Lung (tissue), 12 donors: ENCODE measurements around the gene AFAP1L2. TPM values are rescaled to one million over a fixed set of nuclear protein-coding genes. Genes with fewer than 3 reads are reported as not detected.

Experiments
- ATAC-seq: fragments of 200-7000 bp; cut with Tn5 transposase; one replicate; pipeline ENCODE4 v1.9.1; 2020; ENCODE audit warnings: moderate number of reproducible peaks; ENCODE audit not compliant: insufficient read depth, low FRiP score
- DNase-seq, 3 donors: peaks; one replicate each; pipeline ENCODE4 v3.0.0-alpha.2; 2013 to 2017
- H3K27ac ChIP-seq, 2 donors: one replicate each; pipeline ENCODE4 v1.5.1; 2013; ENCODE audit warnings: mild to moderate bottlenecking in 2 of 2, moderate library complexity in 2 of 2, control low read depth in 1 of 2, inconsistent platforms in 1 of 2, low read depth in 1 of 2, low read length in 1 of 2
- H3K27me3 ChIP-seq, 3 donors: one replicate each; pipeline ENCODE4 v1.5.1; 2013; ENCODE audit warnings: low read length in 2 of 3; ENCODE audit not compliant: control insufficient read depth in 3 of 3, insufficient read depth in 3 of 3
- H3K36me3 ChIP-seq, 4 donors: one replicate each; pipeline ENCODE4 v1.5.1; 2013; ENCODE audit warnings: low read length in 4 of 4, mild to moderate bottlenecking in 1 of 4, moderate library complexity in 1 of 4; ENCODE audit not compliant: control insufficient read depth in 4 of 4, insufficient read depth in 4 of 4
- H3K4me1 ChIP-seq, 5 donors: one replicate each; pipeline ENCODE4 v1.5.1; 2013; ENCODE audit warnings: low read length in 5 of 5, mild to moderate bottlenecking in 2 of 5, moderate library complexity in 1 of 5; ENCODE audit not compliant: control insufficient read depth in 5 of 5, insufficient read depth in 5 of 5
- H3K4me3 ChIP-seq: one replicate; pipeline ENCODE4 v1.5.1; 2013; ENCODE audit warnings: mild to moderate bottlenecking, control low read depth, moderate library complexity
- H3K9ac ChIP-seq, 2 donors: one replicate each; pipeline ENCODE4 v1.5.1; 2013; ENCODE audit warnings: low read length in 2 of 2, control low read depth in 1 of 2; ENCODE audit not compliant: insufficient read depth in 1 of 2
- H3K9me3 ChIP-seq, 4 donors: one replicate each; pipeline ENCODE4 v1.5.1; 2013; ENCODE audit warnings: low read length in 3 of 4, mild to moderate bottlenecking in 1 of 4, moderate library complexity in 1 of 4; ENCODE audit not compliant: control insufficient read depth in 4 of 4, insufficient read depth in 3 of 4
- WGBS, 2 donors: extraction: QIAGEN DNeasy Blood & Tissue Kit; methylation state at CpG; one replicate each; pipeline ENCODE4 v1.1.7; 2013; 5-methylcytosine and 5-hydroxymethylcytosine counted together
- polyA plus RNA-seq, 2 donors: library from polyadenylated mRNA; stranded (reverse); fragments of 200-250 nt; gene quantifications; one replicate each; pipeline ENCODE4 v1.2.1, GENCODE V29; 2013
- total RNA-seq, 2 donors: library from RNA; depleted of rRNA in 1 of 2; stranded (reverse); fragments of >200 nt in 1 of 2; gene quantifications; one replicate each; pipeline ENCODE4 v1.2.1, GENCODE V29; 2014 to 2021
- TF ChIP-seq, protein P1 (sequence below): IDR thresholded peaks from 2 replicates; pipeline ENCODE4 v1.5.1; 2012; ENCODE audit warnings: mild to moderate bottlenecking; ENCODE audit errors: control extremely low read depth, extremely low read depth
- donor health status: control.
- donor health status: control.
- donor health status: Bipolar disorder and iron deficiency.
- donor health status: healthy.
- donor health status: DM: yes; HTN: yes; CAD: no.

Gene AFAP1L2
- total and polyA plus RNA-seq, 4 donors: 2.0 to 21.0 (median 5.8) TPM

DNA sequence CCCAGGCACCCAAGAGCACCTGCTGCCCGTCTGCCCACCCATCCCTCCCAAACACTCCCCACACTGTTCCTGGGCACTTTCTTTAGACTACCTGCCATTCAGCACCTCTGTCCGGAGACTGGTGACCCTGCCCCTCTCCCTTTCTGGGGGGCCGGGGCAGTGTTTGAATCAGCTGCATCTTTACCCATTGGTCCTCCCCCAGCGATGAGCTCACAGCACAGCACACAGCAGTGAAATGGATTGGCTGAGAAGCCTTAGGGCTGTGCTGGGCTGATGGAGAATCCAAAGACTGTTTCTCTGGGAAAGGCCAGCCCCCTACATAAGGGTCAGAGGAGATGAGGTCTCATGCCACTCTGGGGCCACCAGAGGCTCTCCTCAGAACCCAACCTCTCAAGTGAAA is 125.0 kb downstream of the AFAP1L2 start:
- TF ChIP-seq, protein P1, sequence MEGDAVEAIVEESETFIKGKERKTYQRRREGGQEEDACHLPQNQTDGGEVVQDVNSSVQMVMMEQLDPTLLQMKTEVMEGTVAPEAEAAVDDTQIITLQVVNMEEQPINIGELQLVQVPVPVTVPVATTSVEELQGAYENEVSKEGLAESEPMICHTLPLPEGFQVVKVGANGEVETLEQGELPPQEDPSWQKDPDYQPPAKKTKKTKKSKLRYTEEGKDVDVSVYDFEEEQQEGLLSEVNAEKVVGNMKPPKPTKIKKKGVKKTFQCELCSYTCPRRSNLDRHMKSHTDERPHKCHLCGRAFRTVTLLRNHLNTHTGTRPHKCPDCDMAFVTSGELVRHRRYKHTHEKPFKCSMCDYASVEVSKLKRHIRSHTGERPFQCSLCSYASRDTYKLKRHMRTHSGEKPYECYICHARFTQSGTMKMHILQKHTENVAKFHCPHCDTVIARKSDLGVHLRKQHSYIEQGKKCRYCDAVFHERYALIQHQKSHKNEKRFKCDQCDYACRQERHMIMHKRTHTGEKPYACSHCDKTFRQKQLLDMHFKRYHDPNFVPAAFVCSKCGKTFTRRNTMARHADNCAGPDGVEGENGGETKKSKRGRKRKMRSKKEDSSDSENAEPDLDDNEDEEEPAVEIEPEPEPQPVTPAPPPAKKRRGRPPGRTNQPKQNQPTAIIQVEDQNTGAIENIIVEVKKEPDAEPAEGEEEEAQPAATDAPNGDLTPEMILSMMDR: no peak

DNA sequence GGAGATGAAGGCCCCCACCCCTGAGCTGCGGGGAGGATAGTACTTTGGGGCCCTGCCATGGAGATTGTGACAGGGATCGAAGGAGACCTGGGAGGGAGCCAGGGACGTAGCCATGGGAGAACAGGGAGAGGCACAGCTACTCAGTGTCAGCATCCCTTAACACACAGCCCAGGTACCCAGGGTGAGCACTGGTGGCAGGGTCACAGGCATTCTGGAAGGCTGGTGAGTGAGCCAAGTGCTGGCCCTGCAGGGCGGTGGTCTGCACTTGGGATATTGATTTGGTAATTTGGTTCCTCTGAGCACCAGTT is 125.5 kb downstream of the AFAP1L2 start:
- H3K4me1 ChIP-seq: peaks cover 0 to 14% (median 0%) of the 10 kb centered on the region in 5 donors
- H3K4me3 ChIP-seq: no peak overlapping the region
- H3K9ac ChIP-seq: no peak overlapping the region
- ATAC-seq (no peak), DNase-seq (no peak)
- H3K27ac ChIP-seq: no peak overlapping the region
- H3K27me3 ChIP-seq: no peaks in the 10 kb centered on the region
- H3K36me3 ChIP-seq: no peaks in the 10 kb centered on the region
- TF ChIP-seq, protein P1: no peak
- no peaks in the 10 kb centered on the region for H3K9me3 ChIP-seq
- 90 to 96% methylated on average over 4 of the region's 4 CpGs for WGBS, 2 donors

More for the DNA sequence above, 125.0 kb downstream of the AFAP1L2 start:
- Histone ChIP-seq H3K4me3 (no peak overlapping the region), H3K4me1 (peaks cover 0 to 14% (median 0%) of the 10 kb centered on the region in 5 donors), H3K27me3 (no peaks in the 10 kb centered on the region), H3K27ac (no peak overlapping the region), H3K36me3 (no peaks in the 10 kb centered on the region), H3K9me3 (no peaks in the 10 kb centered on the region), H3K9ac (no peak overlapping the region)
- DNase-seq (no peak), ATAC-seq (no peak)
- WGBS, 2 donors: 89 to 100% methylated on average over 4 of the region's 4 CpGs

DNA sequence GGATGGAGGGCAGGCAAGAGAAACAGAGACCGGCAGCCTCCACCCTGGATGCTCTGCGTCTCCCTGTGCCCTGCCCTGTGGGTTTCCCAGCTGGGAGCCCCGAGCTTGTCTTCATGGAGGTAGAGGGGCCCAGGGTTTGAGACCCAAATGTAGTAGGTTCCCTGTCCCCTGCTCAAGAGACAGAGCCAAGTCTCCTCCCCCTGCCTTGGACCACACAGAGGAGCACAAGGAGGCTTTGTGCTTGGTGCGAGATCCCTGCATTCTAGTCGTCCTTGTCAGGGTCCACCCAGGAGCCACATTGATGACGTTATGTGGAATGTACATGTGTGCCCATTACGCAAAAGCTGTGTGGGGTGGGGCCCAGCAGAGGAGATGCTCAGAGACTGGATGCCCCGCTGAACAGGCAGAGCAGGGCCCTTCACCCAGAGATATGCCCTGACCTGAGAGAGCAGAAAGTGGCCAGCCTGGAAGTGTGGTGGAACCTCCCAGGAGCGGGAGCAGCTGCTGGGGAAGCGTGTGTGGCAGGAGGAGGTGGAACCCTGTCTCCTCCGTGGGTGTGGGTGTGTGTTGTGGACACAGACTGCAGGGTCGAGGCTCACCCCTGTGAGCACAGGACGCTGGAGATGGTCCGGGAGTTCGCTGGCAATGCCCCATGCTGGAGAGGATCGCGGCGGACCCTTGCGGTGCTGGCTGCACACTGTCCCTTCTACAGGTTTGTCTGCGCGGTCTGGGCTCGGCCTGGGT is 126.0 kb downstream of the AFAP1L2 start:
- no peak overlapping the region for H3K27ac ChIP-seq
- H3K4me1 ChIP-seq: peaks cover 0 to 14% (median 0%) of the 10 kb centered on the region in 5 donors
- TF ChIP-seq, protein P1: no peak
- DNase-seq (no peak), ATAC-seq (no peak)
- H3K4me3 ChIP-seq: no peak overlapping the region
- WGBS, 2 donors: 90 to 95% methylated on average over 22 of the region's 22 CpGs
- no peaks in the 10 kb centered on the region for H3K36me3 ChIP-seq
- H3K27me3 ChIP-seq: no peaks in the 10 kb centered on the region
- H3K9ac ChIP-seq: no peak overlapping the region
- H3K9me3 ChIP-seq: no peaks in the 10 kb centered on the region

DNA sequence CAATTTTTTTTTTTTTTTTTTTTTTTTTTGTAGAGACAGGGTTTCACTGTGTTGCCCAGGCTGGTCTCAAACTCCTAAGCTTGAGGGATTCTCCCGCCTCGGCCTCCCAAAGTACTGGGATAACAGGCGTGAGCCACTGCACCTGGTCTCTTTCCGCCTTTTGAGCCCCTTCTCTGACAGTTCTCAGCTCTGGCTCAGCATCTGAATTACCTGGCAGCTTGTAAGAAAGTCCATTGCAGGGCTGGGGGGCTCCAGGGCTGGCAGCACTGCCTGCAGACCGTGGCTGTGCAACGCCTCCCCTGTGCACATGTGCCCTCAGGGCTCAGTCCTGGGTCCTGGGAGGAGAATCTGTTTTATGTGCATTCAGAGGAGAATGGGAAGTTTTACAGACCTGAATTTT is 127.6 kb downstream of the AFAP1L2 start:
- no peak for DNase-seq
- H3K9me3 ChIP-seq: no peaks in the 10 kb centered on the region
- H3K4me1 ChIP-seq: peaks cover 0 to 7% (median 0%) of the 10 kb centered on the region in 5 donors
- H3K36me3 ChIP-seq: peaks cover 0 to 2% (median 0%) of the 10 kb centered on the region in 4 donors
- no peak overlapping the region for H3K27ac ChIP-seq
- H3K4me3 ChIP-seq: no peak overlapping the region
- TF ChIP-seq, protein P1: no peak
- no peak for ATAC-seq
- 97% methylated on average over 6 of the region's 6 CpGs for WGBS, 2 donors
- H3K9ac ChIP-seq: no peak overlapping the region
- H3K27me3 ChIP-seq: no peaks in the 10 kb centered on the region
